GM19043 (cell line): ENCODE results near the gene ARHGAP24.

Experiments
- ATAC-seq: cut with Tn5 transposase; IDR thresholded peaks from one replicate; pipeline ENCODE4 v1.9.1; 2021; ENCODE audit warnings: low read depth; ENCODE audit not compliant: unreplicated experiment

The ARHGAP24 gene

DNA sequence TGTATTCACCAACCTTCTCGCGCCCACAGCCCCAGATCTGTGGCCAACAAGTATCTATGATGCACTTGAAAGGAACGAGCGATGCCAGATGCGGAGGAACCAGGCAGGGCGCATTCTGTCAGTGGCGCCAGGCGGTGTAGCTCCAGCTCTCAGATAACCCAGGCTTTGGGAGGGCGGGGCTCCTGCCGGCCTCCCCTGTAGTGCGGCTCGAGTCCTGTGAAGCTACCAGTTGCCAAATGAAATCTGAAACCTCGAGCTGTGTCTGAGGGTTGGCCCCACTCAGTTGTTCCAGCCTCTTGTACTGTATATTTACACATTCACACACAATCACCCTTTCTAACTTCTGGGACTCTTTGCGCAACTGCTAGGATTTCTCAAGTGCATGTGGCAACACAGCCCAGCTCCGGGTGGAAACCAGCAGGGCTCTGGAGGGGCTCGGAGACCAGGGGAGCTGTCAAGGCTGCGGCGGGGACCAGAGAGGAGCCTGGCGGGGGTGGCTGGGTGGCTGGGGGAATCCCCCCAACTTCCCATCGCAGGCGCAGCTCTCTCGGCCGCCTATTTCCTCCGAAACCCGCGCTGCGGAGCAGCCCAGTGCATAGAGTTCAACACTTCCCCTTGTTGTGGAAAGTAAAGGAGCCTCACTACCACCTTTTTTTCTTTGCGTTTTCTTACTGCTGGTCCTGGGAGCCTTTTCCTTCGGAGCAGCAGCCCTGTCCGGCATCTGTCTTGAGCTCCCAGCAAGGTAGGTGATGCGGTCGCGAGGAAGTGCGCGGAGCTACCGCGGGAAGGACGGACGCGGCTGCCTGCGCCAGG lies at the start of gene ARHGAP24:
TSS of gene ARHGAP24 (plus strand) at position 333 of the 813 bp plus-strand sequence.
- ATAC-seq = peak; percentile 88

DNA sequence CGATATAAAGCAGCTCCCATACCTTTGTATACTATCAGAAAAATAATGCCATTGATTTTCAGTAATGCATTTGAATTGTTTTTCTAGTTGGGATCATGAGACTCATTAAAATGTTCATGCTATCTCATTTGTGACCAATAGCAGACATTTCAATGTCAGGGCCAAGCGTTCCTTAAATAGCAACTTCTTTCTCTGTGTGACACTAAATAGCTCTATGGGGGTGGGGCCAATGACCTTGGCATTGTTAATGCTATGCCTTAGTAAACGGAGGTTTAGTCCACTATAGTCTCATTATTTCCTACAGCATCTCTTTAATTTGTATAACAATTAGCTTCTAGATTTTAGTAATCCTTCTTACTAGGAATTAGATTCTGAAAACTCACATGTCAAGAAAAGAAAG lies 48.6 kb upstream of the ARHGAP24 start:
- no peak for ATAC-seq

DNA sequence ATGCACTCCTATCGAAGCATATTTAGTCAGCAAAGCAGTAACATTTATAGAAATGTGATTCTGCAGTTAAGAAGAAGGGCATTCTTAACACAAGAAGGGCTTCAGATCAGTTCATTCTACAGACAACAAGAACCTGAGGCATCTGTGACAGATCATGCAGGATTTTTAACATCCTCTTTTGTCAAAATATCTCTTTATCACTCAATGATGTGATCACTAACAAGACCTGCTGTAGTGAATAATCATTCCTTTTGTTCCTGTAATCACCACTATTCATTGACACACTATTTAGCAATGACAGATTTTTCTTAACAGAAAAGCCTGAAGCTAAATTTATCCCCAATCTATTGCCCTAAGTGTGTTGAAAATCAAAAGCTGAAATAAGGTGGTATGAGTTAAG lies 47.8 kb upstream of the ARHGAP24 start:
- ATAC-seq = no peak

DNA sequence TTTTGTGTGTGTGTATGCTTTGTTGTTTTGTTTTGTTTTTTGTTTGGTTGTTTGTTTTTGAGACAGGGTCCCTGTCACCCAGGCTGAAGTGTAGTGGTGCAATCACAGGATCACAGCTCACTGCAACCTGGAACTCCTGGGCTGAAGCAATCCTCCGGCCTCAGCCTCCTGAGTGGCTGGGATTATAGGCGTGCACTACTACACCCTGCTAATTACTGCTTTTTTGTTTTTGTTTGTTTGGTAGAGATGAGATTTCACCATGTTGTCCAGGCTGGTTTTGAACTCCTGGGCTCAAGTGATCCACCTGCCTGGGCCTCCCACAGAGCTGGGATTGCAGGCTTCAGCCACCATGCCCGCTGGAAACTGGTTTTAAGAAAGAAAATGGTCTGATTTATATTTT lies 44.7 kb upstream of the ARHGAP24 start:
- ATAC-seq = no peak

DNA sequence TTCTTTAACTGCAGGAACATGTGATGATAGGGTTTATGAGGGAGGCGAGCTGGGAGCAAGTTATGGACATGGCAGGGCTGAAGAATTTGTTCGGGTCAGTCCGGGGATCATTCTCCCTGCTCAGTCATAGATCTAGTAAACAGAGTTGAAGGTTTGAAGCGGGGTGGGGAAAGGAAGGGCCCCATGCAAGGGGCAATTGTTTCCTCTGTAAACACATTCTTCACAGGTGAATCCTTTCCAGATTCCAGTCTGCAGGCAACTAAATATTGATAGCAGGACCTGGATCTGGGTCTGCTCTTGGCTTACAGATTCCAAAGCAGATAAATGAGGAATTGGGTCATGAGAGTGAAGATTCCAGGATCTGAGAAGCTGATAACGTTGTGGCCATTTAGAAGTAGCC lies 44.3 kb upstream of the ARHGAP24 start:
- ATAC-seq = no peak

DNA sequence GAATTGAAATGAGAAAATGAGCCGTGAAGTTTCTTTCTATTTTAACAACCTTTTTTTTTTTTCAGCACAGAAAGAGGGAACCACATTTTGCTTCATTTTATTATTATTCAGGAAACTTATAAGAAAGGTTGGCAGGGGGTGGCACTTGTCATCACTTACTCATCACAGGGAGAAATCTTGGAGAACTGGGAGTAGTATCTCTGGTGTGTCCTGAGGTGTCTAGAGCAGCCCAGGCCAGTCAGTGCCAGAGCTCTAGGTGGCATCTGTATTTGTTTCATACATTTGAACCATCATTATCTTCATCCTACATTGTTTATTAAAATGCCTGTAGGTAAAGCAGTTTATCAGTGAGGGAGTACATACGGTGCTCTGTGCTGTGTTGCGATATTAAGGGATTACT lies 43.8 kb upstream of the ARHGAP24 start:
- ATAC-seq = no peak

DNA sequence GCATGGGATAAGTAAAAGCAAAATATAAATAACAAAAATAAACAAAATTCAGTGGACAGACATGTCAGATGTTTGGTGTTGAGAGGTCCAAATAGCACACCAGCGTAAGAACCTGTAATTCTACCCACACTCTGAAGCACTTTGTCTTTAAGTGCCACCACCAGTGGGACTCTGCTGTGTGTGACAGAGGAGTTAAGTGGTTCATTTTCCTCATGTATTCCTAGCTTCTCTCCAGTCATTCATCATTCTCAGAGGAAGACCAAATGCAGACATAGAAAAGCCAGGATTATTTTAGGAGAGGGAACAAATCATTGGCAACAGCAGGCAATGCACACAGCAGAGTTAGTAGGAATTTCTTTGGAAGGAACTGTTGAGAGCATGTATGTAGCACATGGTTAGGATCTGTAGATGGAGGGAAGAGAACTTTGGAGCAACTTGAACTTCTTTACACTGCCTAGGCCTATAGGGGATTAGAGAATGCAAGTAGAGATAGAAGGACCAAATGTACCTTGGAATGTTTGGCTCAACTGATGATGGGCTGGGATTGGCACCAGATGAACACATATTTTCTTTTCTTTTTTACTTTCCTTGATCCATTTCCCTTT lies 43.0 kb upstream of the ARHGAP24 start:
- no peak for ATAC-seq

DNA sequence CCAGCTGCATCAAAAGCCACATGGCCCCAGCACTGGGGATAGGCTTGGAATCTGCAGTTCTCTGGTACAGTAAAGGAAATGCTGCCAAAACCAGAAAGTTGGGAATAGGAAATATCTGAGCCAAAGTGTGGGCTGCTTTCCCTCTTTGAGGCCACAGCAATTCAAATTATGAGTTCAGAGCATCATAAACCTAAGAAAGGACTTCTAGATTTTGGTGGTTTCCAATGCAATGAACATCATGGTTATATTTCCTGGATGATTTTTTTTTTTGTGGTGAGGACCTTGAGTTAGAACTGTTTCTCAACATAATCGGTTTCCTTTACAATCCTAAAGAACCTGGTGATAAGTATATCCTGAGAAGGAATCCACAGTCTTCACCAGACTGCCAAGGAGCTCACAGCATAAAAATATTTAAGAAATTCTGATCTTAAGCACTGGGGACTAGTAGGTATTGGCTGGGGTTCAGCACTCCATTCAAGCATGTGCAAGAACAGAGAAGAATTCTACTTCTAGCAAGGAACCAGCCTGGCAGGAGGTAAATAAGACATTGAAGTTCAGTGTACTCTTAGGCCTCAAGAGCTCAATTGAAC lies 29.8 kb upstream of the ARHGAP24 start:
- no peak for ATAC-seq

DNA sequence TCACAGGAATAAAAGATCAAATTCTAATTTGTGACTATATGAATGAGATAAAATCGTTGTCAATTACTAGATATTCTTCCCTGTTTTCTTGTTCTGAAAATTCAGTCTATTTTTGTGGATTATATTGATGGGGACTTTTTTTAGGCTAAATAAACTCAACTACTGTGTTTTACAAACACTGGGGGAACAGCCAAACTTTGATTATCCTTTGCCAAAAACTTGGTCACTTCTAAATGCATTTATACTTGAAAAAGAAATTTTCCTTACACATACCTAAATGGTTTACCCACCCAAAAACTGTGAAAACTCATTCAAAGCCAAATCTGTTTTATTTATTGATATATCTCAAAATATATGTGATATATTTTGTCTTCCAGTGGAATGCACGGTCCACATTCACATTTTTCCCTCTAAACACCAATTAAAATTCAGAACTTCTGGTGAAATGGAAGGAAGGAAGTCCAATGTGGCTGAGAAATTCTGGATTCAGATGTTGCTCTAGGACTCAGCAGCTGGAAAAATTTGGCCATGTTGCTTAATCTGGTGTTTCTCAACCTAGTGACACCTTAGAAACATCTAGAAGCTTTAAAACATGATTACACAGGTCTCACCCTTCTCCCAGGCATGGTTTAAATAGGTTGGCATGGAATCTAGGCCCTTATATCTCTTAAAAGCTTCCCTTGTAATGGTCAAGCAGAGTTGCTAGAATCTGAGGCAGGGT lies 28.6 kb upstream of the ARHGAP24 start:
- no peak for ATAC-seq

DNA sequence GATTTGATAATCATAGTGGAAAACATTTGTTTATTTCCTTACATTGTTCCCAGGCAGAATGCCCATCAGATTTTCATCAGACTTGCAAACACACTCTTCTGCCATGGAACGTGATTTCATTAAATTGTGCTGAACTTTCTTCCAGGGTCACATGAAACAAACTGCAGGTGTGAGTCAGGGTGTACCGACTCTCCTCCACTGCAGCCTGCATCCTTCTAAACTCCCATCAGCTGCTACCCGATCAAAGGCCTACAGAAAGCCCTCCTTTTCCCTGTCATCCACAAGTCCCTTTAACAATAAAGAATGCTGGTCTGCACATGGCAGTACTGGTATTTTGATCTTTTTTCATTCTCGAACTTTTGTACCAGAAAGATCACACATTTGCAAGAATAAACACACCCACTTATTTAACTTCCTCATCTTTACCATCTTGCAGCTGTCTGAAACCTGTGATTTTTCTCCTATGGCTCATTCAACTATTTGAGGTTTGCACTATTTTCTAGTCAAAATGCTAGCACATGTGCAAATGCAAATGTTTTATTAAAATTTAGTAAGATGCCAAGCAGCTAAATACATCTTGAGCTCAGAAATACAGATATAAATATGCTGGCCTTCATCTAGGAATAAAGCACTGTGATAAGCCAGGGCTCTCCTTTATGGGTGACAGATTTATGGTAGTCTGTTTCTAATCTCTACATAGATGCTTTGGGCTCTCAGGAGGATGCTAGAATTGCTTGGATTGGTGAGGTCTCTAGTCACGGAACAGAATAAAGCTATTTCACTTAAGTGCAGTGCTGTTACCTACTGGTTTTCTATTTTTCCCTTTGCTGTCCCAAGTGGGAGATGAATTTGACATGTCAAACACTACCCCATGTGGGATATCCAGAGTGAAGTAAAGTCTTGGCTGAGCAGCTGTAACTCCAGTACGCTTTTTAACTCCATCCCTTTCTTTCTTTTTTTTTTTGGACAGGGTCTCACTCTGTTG lies 25.8 kb upstream of the ARHGAP24 start:
- peak; percentile 62 for ATAC-seq

DNA sequence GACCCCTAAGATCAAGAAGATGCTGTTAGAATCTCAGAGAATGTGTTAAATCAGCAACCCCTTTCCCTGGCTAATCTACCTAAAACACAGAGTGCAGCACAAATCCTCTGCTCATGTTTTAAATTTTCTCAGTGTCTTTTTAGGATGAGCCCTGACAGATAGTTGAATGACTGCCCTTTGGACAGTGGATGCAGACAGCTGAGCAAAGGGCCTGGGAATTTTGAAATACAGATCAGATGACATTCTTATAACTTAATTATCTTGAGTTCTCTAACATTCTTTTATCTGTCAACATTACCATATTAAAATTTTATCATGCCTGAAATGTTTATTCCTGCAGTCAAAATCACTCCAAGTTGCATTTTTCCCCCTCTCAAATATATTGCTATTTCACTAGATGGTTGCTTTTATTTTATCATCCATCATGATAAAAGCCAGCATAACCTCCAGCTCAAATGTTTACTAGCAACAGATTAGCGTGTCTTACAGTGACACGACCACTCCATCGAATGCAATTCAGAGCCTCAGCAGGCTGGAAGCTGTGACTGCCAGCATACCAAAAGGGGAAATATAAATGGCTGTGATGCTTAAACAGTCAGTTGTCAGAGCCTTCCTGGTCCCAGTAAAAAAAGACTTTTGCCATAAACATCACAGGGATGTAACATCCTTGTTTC lies 22.8 kb upstream of the ARHGAP24 start:
- no peak for ATAC-seq

DNA sequence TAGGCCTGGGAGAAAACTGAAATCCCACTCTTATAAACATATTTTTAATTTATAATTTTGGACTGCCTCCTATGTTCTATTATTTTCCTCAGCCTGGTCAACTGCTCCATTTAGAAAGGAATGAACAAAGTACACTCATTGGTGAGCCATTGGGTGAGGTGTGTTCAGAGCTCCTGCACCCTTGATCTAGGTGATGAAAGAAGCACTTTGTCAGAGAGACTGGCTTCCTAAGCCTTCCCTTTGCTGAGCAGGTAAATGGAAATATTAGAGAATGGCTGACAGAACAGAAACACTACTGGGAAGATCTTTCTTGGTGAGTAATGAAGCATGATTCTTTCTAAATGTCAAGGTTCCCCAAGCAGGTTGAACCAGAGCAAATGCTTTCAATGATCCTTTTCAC lies 19.0 kb upstream of the ARHGAP24 start:
- no peak for ATAC-seq

DNA sequence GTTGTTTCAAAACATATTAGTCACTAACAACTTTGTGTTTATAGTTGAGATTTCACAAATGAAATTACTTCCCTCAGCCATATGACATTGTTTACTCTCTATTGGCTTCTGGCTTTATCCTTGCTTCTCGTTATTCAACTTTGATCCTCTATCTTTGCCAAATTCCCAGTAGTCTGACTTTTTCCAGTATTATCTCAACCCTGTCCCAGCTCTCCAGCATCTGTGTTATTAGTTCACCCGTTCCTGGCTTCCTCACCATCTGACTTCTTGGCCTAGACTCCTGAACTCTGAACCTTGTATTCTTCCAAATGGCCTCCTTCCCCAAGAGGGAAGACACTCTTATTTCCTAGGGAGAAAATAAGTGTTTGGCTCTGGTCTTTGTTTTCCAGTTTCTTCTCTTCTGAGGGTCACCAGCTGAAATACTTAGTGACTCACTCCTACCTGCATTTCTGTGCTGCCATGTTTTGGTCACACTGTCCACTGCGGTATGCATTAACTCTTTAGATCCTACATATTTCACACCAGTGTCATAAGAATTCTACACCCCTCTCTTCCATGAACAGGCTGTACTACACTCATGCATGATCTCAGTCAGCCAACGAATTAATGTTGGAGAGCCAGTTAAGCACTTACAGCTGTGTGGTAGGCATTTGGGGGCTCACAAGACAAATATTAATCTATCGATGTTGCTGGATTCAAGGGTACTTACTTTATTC lies 17.0 kb upstream of the ARHGAP24 start:
- ATAC-seq = no peak

DNA sequence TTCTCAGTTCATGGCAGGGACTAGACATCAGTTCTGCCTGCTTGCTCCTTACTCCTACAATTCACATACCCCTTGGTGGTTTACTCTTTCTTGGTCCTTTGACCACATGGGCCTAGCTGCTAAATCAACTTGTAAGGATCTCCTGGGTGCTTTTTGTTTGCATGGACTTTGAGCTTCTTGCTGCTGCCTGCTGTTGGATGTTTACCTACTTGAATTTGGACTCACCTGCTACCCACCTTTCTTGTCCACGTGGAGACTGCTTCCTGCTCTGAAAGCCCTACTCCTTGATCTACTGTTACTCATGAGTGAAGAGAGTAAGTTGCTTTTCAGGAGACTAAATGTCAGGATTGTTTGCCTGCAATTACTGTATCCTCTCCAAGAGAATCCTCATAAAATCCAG lies 15.2 kb upstream of the ARHGAP24 start:
- no peak for ATAC-seq

DNA sequence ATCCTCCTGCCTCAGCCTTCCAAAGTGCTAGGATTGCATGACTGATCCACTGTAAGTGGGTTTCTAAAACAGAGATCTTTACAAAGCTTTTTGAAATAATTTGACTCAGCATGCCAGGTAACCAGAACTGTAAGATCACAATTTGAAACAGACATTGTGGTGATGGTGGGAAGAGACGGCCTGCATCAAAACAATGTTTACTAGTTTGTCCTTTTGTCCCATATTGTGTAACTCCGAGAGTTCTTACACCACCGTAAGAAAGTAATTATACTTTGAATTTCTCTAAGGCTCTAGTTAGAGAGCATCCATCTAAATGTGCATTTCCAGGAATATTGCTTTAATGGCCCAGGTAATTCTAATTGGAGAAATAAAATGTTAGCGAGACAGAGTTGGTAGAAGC lies 594 bp upstream of the ARHGAP24 start:
- ATAC-seq = no peak

DNA sequence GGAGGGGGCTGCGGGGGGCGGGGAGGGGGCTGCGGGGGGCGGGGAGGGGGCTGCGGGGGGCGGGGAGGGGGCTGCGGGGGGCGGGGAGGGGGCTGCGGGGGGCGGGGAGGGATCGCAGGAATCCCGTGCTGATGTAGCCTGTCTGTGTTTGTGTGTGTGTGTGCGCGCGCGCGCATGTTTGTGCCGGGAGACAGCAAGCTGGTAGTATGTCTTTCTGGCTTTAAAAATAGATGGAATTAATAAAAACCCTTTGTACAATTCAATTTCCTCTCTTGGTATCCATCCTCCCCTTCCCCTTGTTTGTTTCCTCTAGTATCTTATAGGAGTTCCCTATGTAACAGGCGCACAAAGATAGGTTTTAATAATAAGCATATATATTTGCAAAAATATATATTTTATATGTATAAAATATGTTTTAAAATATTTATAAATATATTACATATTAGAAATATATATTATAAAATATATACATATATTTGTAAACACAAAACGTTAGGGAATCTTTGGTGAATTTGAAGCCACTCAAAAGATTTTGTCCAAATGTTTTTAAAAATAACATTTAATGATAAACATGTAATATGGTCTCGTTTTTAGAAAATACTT lies 782 bp downstream of the ARHGAP24 start:
- no peak for ATAC-seq

DNA sequence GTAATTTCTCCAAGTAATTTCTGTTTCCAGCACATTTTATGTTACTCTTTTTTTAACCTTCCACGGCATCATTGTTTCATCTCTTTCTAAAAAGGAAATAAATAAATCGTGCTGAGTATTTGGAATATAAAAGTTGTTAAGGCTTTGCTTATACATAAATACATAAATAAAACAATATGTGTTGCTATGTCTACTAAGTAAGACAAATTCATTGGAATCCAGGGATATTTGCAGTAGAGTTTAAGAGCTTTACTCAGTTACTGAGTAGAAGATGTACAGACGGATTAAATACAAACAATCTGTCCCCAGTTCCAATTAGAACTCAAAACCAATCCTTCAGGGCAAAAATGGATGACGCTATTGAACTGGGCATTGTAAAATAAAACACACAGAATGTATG lies 1.4 kb downstream of the ARHGAP24 start:
- ATAC-seq = no peak

DNA sequence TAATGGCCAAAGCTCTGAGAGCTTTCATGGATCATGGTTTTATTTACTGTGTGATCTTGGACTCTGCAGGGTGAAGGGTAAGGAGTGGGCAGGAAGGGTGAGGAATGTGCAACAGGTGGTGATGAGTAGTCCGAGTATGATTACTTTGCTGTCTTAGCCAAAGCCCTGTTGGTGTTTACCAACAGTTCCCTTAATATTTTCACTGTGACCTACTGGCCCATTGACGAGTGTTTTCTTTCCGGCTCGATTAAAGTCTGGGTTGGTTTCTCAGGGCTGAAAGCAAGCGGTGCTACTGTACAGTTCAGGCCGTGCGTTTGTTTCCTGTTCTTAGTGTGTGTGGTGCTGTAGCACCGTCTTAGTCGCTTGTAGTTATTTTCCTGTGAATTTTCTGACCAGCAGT lies 2.6 kb downstream of the ARHGAP24 start:
- ATAC-seq = peak; percentile 30

DNA sequence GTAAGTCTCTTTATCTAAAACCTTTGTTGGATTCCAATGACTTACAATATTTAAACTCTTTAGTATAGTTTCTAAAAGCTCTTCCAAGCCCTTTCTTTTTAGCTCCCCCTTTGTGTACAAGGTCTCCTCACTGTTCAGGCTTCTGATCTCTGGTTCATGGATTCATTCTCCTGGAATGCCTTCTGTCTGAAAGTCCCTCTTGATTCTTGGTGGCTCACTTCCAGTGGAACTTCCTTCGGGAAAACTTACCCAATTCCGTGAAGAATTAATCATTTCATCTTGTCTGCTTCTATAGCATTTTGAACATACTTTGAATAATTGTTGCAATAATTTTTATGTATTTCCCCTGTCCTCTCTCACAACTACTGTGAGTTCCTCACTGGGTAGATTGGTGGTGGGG lies 3.6 kb downstream of the ARHGAP24 start:
- ATAC-seq = no peak
